ENCODE measurements around the gene ALOXE3.

ALOXE3 gene

DNA sequence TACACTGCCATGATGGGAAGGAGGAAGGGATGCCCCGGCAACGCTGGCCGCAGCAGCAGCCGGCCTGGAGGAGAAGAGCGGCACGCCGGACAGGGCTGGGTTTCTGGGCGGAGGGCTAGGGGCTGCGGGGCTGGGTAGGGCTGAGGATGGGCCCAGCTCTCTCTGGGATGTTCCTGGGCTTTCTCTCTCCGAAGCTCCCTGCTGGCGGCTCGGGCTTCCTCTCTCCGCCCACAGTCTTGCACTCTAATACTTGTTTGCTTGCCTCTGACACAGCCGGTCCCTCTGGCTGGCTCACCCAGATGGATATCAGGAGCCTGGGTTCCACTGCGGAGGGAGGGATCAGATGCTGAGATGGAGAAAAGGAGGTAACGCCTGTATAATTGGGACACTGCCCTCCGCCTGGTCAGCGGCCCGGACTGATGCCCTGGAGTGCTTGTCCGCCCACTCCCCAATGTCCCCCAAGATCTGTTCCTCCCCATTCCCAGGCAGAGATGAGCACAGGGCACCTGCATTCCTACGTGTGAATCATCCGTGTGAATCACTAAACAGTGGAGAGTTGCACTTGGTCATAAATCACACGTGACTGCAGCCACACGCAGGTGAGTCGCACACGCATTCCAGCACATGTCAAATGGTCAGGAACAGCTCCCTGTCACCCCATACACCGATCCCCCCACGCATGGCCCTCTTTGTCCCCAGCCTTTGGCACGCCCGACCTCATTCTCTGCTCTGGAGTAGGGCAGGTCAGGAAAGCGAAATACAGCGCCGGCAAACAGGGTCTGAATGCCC lies at the start of gene ALOXE3:
Gene ALOXE3, minus strand, starts transcription at position 535 of the 789 bp plus-strand sequence. Its CDS starts 524 bp downstream, at position 11.
- peak; percentile 67 for DNase-seq (ENCODE audit: low read depth)

DNA sequence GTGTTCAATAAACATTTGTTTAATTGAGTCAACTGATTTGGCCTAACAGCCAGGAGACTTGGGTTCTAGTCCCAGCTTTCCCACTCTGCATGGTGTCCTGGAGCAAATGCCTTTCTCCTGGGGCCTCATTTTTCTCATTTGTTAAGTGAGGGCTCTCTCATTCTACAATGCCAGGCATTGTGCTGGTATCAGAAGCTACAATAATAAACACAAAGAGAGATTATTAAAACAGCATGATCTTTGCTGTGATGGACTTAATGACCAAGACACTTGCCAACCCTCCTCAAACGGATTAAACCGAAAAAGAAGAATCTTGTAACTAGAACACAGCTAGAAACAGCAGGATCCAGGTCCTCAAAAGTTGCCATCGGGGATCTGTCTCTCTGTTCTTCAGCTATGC lies 49.2 kb upstream of the ALOXE3 start:
- no peak for DNase-seq (ENCODE audit: low read depth)

DNA sequence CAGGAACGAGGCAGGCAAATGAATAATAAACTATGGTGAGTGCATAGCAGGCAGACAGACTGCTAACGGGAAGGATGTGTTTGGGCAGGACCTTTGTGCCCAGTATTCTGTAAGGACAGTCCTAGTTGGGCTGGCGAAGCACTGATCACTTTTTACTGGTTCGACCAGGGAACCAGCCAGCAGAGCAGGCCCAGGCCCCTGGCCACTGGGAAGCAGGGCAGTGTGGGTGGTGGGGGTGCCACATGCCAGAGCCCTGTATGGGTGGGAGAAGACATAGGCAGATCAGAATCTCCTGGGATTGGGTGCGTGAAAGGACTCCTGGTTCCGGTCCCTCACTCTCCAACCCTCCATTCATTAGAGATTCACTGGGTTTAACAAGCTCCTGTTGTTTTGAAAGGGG lies 48.4 kb upstream of the ALOXE3 start:
- no peak for DNase-seq (ENCODE audit: low read depth)

DNA sequence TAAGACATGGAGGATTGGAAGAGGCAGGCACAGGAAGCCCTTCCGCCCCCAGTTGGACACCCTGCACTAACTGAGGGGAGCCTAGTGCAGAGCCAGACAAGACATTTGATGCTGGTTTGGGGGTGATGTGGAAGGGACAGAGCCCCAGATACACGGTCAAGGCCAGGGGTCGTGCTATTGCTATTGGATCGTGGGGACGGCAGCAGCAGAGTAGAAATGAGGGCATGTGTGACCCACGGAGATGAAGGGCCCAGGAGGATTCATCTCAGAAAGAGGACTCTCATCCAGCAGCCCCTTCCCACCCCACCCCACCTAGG lies 46.5 kb upstream of the ALOXE3 start:
- DNase-seq (ENCODE audit: low read depth): no peak

DNA sequence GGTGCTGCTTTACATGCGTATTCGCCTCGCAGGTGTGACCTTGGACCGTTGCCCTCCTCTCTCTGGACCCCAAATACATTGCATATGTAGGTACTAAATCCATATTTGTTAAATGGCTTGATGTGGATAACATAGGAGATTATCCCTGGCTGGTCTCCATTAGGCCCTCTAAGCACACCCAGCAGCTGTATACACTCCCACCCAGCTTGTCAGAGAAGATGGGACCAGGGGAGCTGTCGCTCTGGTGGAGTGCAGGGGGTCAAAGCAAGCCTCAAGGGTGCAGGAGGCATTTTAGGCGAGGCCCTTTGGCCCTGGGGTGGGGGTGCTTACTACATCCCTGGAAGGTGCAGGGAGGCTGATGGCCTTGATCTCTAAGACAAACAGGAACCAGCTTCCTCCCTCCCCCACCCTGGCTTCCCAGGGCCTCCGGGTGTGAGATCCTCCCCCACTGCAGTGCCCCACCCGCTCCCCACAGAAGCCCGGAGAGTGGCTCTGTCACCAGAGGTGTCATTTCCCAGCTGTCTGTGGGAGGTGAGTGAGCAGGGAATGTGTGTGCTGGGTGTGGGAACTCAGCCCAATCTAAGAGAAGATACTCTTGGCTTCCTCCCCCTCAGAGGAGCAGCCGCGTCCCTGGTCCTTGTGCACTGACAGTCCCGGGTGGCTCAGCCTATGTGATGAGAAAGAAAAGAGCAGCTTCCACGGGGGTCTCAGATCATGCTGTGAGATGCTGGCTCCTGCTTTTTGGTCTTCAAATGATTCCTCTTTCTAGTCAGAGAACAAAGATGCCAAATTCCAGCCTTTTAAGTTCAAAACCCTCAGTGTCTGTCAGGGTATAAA lies 45.9 kb upstream of the ALOXE3 start:
- DNase-seq (ENCODE audit: low read depth): no peak

DNA sequence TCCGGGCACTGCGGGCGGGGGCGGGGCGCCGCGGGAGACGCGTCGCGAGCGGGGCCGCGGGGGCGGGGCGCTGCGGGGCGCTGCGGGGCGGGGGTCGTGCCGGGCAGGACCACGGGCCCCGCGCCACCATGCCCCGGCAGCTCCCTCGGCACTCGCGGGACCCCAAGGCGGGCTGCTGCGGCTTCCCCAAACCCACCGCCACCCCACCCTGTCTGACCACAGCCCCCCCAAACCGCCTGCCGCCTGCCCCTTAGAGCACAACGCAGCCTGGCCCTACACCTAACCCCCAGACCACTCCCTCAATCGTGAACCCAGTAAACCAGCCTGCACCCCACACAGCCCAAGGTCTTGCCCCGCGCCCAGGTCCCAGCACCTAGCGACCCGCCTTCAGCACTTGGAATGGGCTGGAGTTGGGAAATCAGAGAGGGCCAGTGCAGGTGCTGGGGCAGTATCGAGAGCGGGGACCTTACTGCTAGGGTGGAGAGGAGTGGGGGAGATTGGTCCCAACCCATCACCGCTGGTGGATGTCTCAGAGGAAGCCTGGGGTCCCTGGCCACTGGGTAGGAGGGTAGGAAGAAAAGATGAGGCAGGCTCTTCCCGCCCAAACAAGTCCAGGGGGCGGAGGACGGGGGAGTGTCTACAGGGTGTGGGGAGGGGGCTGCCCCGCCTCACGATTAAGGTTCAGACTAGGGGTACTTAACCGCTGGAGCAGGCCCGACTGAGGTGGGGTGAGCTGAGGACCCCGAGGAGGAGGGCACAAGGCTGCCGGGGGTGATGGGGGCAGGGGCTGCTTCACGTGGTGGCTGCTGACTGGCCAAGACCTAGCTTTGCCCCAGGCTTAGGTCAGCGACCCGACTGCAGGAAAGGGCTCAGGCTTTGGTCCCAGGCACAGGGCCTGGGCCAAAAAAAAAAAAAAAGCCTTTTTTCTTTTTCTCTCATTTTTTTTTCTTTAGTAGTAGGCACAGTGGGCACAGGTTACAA lies 45.0 kb upstream of the ALOXE3 start:
- no peak for DNase-seq (ENCODE audit: low read depth)

DNA sequence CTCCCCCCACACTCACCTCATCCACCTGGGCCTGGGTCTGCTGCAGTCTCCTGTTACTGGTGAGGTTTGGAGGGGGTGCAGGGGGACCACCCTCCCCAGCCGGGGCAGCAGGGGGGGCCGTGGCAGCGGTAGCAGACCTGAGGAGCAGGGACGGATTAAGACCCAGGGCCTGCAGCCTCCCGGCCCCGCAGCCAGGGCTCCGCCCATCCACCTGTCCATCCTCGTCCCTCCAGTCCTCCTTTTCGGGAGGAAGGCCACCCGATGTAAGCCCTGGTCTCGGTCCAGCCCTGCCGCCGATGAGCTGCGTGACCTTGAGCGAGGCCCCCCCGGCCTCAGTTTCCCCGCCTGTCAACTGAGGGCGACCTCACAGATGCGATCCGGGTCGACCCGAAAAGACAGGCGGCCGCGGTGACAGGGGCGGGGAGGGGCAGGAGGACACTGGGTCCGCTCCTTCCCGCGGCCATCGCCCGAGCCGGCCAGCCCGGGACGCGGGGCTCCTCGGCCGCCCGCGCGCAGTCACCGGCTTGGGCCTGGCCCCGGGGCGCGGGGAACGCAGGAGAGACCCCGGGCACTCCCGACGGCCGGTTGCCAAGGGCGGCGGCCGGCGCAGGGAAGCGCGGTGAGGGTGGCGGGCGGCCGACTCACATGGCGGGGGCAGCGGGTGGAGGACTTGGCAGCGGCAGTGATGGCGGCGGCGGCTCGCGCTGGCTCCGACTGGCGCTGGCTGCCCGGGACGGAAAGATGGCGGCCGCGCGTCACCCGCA lies 44.1 kb upstream of the ALOXE3 start, which contains the start of gene VAMP2:
Gene VAMP2, minus strand, starts transcription at position 716 of the 764 bp plus-strand sequence. Its CDS starts 69 bp downstream, at position 647.
- DNase-seq (ENCODE audit: low read depth): peak; percentile 66

DNA sequence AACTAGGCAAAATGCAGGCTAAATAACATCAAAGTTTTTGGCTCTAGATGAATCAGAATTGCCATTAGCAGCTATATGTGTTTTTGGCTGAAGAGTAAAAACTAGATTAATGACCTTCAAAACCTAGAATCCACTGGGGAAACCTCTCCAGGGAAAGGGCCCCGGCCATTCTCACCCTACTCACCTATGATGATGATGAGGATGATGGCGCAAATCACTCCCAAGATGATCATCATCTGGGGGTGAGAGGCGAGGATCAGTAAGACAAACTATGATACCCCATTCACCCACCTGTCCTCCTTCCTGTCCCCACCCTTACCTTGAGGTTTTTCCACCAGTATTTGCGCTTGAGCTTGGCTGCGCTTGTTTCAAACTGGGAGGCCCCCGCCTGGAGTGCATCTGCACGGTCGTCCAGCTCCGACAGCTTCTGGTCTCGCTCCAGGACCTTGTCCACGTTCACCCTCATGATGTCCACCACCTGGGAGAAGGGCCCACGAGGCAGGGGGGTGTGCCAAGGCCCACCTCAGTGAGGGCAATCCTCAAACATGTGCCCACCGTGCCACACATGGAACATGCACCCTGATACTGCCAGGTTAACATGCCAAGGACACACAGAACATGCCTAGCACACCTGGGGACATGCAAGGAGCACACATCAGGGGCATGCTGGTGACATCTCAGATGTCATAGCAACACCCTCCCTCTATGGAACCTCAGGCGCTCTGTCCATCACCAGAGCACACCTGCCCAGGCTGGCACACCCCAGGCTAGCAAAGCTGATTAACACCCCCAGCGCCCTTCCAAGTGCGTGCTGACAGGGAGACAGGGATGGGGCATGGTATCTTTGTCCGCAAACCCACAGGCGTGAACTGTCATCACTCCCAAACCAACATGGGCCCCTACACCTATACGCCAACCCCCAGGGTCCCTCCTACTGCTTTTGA lies 43.2 kb upstream of the ALOXE3 start:
- DNase-seq (ENCODE audit: low read depth): no peak

DNA sequence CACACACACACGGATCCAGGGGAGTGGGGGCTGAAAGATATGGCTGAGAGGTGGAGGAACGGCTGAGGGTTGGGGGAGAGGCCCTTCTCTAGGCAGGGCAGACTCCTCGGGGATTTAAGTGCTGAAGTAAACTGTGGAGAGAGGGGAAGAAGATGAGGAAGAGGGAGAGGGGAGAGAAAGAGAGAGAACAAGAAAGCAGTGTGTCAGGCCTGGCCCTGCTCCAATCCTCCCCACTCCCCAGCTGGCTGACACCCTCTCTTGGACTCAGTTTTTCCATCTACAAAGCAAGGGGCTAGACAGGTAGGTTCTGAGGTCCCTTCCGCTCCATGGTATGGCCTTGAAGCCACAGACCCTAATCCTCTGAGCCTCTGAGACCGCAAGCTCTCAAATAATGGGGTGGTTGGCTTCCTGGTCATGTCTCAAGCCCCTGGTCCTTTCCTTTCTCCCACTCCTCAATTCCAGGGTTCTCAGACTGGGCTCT lies 42.5 kb upstream of the ALOXE3 start:
- DNase-seq (ENCODE audit: low read depth): no peak

DNA sequence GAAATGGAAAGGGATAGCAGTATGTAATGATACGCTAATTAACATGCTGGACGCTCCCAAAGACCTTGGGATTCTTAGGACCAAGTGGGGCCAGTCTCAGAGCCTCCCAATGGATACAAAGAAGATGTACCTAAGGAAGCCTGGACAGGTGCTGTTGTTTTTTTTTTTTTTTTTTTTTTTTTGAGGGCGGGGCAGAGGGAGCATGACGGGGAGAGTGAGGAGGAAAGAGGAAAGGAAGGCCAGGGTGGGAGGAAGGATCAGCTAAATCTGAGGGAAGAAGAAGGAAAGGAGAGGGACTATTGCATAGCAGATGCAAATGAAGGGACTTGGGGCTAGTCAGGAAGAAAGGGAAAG lies 41.9 kb upstream of the ALOXE3 start:
- DNase-seq (ENCODE audit: low read depth): no peak

DNA sequence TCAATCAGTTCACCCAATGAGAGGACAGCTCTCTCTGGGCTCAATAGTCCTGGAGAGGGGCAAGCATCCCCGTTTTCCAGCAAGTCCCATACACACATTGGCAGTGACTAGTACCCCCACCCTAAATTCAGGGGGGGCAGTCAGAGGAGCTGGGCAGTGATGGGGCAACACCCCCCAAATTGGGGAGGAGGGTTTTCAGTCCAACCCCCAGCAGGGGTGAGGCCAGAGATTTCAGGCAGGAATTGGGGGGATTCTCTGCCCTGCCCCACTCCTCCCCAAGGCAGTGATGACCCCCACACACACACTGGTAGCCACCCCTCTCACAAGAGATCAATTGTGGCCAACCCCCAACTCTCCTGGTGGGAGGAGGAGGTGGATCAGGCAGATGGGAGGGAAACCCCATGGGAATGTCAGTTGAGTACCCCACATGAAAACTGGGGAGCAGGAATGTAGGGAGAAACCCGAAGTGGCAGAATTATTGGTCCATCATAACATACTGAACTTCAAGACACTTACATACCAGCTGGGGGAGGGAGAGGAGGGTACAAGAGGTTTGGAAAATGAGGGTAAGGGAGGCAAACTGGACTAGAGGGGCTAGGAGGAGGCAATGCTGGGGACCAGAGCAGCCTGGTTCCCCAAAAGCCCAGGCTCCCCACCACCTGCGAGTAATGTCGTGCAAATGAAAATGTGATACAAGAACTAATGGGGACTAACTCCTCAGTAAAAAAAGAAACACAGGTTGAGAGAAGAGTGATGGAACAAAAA lies 41.3 kb upstream of the ALOXE3 start:
- DNase-seq (ENCODE audit: low read depth): no peak

DNA sequence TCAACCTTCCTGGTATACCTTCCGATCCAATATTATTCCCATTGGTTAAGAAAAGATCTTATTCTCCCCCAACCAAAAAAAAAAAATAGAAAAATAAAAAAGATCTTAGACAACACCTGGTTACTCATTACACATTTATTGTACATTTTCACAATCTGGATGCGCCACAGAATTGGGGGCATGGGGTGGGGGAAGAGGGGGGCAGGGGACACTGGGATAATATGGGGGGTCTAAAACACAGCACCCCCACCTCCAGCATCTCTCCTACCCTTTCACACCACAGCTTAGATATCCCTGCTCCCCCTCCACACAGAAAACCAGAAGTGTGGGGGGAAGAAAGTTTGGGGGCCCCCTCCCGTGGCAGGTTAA lies 40.7 kb upstream of the ALOXE3 start:
- DNase-seq (ENCODE audit: low read depth): no peak

DNA sequence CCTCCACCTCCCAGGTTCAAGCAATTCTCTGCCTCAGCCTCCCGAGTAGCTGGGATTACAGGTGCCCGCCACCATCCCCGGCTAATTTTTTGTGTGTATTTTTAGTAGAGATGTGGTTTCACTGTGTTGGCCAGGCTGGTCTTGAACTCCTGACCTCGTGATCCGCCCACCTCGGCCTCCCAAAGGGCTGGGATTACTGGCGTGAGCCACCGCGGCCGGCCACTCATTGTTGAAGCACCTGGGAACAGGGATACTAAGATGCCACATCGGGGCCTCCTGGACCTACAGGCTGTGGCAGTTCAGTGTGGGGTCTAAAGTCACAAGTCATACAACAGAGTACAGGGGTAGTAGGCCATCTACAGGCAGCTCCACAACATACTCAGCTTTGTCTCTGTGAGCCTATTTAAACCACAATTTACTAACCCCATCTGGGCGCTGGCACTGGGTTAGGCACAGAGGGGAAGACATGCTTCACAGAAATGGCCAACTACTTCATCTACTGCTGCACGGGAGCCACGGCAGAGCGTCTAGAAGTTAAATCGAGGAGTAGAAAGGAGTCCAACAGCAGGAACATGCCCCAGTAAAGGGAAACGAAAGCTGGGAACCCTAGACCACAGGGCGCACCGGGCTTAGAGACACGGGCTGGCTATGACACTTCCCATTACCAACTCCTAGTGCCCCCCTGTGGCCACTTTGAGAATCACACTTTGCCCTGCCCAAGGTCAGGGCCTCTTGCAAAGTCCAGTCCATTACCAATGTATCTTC lies 40.1 kb upstream of the ALOXE3 start:
- peak; percentile 86 for DNase-seq (ENCODE audit: low read depth)

DNA sequence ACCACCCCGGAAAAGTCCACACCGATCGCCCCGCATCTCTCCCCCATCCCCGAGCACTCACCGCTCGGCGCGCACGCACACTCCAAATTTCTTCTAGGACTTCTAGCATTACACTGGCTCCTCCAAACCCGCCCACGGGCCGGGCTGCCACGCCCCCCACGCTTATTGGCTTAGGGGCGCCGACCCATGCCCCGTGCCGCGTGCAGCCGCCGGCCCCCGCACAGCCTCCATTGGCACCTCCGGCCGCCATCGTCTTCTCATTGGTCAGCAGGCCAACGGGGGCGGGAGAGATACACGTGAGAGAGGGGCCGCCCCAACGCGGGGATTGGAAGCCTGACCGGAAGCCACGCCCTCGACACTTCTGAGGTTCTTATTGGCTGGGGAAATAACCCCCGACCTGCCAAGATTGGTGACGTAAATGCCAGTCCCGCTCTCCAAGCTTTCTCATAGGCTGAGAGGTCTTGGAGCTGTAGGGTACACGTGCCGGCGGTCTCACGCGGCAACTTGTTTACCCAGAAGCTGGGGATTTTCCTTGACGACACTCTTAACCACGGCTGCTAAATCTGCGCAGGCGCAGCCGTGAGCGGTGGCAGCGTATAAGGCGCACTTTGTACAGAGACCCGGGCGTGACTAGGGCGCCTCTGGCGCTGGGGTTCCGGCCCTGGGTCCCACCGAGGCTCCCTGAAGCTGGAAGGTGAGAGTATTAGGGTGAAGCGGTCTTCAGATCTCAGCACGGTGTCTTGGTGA lies 38.1 kb upstream of the ALOXE3 start:
- DNase-seq (ENCODE audit: low read depth): peak; percentile 100

DNA sequence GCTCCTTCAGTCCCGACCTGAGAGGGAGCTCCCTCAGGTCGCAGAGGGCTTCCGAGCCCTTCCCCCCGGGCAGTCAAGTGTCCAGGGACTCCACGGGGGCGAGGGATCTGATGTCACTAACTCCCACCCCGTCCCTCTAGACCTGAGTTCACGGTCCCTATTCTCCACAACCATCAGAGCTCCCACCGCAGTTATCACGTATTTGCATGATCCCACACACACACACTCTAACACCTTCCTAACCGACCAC lies 37.6 kb upstream of the ALOXE3 start:
- DNase-seq (ENCODE audit: low read depth): no peak

DNA sequence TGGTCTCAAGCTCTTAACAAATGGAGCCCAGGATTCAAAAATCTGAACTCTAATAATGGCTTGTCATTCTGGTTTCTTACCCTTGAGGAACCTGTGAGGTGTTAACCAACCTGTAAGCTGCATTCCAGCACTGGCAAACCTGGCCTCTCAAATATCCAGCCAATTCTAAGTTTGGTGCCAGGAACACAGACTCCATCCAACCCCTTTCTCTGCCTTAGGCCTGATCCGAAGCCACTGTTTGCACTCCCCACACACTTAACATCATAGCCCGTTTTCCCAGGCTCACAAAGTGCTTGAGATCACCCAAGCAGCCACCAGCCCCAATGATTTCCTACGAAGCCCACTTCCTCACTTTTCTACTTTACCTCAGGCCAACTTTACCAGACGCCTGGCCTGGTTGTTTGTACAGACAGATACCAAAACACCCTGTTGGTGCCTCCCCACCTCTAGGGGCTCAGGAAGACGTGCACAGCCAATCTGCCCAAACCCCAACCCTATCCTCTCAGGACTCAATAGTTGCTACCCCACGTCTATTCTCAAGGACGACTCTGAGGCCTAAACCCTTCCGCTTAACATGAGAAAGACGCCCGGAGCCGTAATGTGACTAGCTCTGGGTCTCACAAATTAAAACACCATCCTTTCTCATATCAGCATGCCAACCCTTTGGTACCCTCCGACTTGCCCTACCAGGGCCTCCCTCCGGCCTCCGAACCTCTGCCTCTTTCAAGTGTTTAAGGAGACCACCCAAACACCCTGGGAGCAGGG lies 37.1 kb upstream of the ALOXE3 start:
- DNase-seq (ENCODE audit: low read depth): peak; percentile 38

DNA sequence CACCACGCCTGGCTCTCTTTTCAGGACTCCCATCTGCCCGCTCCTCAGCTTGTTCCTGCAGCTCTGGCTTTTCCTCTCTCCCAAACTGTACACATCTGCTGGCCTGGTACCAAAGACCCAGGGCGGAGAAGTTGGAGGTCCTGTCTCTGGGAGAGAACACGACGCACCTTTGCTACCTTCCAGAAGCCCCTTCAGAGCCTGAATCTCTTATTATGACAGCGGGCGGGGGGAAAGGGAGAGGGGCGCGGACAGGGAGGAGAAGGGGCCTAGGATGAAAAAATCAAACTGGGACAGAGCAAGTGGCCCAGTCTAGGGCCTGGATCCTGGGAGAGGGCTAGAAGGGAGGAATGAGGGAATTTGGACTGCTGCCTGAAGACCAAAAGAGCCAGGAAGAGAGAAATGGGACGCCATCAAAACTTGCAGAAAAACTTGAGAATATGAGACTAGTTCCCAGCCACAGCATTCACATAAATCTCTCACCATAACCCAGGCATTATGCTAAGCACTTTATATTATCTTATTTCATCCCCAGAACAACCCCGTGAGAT lies 36.4 kb upstream of the ALOXE3 start:
- DNase-seq (ENCODE audit: low read depth): no peak

All from iris pigment epithelial cell (primary cell).